ENCODE results near the gene ATP4B.

GRCh38 chr13:113635048-113635420 is 23.0 kb downstream of the ATP4B start:
- no peak for TF ChIP-seq CTCF (IDR thresholded peaks at IDR 0.05)
- no peak for TF ChIP-seq POLR2A (IDR thresholded peaks at IDR 0.05)
- no peak for TF ChIP-seq EP300 (IDR thresholded peaks at IDR 0.05)
